MM.1S (cell line): Measurements from ENCODE around the gene CDRT4.

Experiments used
- DNase-seq: peaks from one replicate; pipeline ENCODE4 v3.0.0-alpha.2; 2015
- H2AFZ ChIP-seq: fragments of 300-600 bp; sonication (generic); 2 replicates; pipeline ENCODE4 v1.6.0; 2016; ENCODE audit warnings: antibody characterized with exemption, low read length
- H3F3A ChIP-seq: fragments of 300-600 bp; sonication (generic); 2 replicates; pipeline ENCODE4 v1.6.1; 2016; ENCODE audit warnings: mild to moderate bottlenecking, antibody characterized with exemption, low read length, moderate library complexity, mixed read lengths; ENCODE audit not compliant: insufficient read depth
- H3K27ac ChIP-seq: fragments of 300-600 bp; sonication (generic); 2 replicates; pipeline ENCODE4 v1.5.1; 2016; ENCODE audit warnings: mild to moderate bottlenecking, low read length
- H3K27me3 ChIP-seq: fragments of 300-600 bp; sonication (generic); replicated peaks from 2 replicates; pipeline ENCODE4 v1.6.0; 2016; ENCODE audit warnings: low read length; ENCODE audit not compliant: insufficient read depth
- H3K36me3 ChIP-seq: fragments of 300-600 bp; sonication (generic); replicated peaks from 2 replicates; pipeline ENCODE4 v1.6.1; 2016; ENCODE audit warnings: mild to moderate bottlenecking, low read length, mixed read lengths; ENCODE audit not compliant: insufficient read depth
- H3K4me1 ChIP-seq: fragments of 300-600 bp; sonication (generic); 2 replicates; pipeline ENCODE4 v1.6.1; 2016; ENCODE audit warnings: low read length, mixed read lengths
- H3K4me2 ChIP-seq: fragments of 300-600 bp; sonication (generic); 2 replicates; pipeline ENCODE4 v1.6.0; 2016; ENCODE audit warnings: low read depth, low read length
- H3K4me3 ChIP-seq: fragments of 300-600 bp; sonication (generic); 2 replicates; pipeline ENCODE4 v1.5.1; 2016; ENCODE audit warnings: low read length, mixed read lengths
- H3K79me2 ChIP-seq: fragments of 300-600 bp; sonication (generic); 2 replicates; pipeline ENCODE4 v1.6.1; 2016; ENCODE audit warnings: mixed run types, low read length, mixed read lengths
- H3K9ac ChIP-seq: fragments of 300-600 bp; sonication (generic); 2 replicates; pipeline ENCODE4 v1.6.1; 2016; ENCODE audit warnings: low read length, mixed read lengths
- H3K9me2 ChIP-seq: fragments of 300-600 bp; sonication (generic); replicated peaks from 2 replicates; pipeline ENCODE4 v1.6.1; 2016; ENCODE audit warnings: mild to moderate bottlenecking, low read length, mixed read lengths; ENCODE audit not compliant: insufficient read depth
- H3K9me3 ChIP-seq: fragments of 300-600 bp; sonication (generic); replicated peaks from 2 replicates; pipeline ENCODE4 v1.6.1; 2016; ENCODE audit warnings: mild to moderate bottlenecking, low read length, mixed read lengths; ENCODE audit not compliant: insufficient read depth
- H4K20me1 ChIP-seq: fragments of 300-600 bp; sonication (generic); 2 replicates; pipeline ENCODE4 v1.6.1; 2016; ENCODE audit warnings: mild to moderate bottlenecking, low read length, moderate library complexity, mixed read lengths; ENCODE audit not compliant: insufficient read depth
- EZH2 ChIP-seq: fragments of 300-600 bp; sonication (generic); optimal IDR thresholded peaks from 2 replicates; pipeline ENCODE3; 2017; ENCODE audit warnings: low read depth, mild to moderate bottlenecking, antibody characterized with exemption, low read length, mixed read lengths
- EZH2phosphoT487 ChIP-seq: fragments of 300-600 bp; sonication (generic); IDR thresholded peaks from 2 replicates; pipeline ENCODE4 v1.6.1; 2018; ENCODE audit warnings: antibody characterized with exemption, low read length
- TF ChIP-seq, protein P1 (sequence below): fragments of 300-600 bp; sonication (generic); IDR thresholded peaks from 2 replicates; pipeline ENCODE4 v1.5.1; 2016; ENCODE audit warnings: antibody characterized with exemption, low read length, mixed read lengths

CDRT4 gene

GRCh38 chr17:15409721-15410250 lies 57.6 kb downstream of the CDRT4 start:
- no peak overlapping the region for H3K27ac ChIP-seq
- H3K9ac ChIP-seq: no peak overlapping the region
- DNase-seq: no peak
- TF ChIP-seq EZH2phosphoT487 (no peak), EZH2 (no peak)
- TF ChIP-seq, protein P1, sequence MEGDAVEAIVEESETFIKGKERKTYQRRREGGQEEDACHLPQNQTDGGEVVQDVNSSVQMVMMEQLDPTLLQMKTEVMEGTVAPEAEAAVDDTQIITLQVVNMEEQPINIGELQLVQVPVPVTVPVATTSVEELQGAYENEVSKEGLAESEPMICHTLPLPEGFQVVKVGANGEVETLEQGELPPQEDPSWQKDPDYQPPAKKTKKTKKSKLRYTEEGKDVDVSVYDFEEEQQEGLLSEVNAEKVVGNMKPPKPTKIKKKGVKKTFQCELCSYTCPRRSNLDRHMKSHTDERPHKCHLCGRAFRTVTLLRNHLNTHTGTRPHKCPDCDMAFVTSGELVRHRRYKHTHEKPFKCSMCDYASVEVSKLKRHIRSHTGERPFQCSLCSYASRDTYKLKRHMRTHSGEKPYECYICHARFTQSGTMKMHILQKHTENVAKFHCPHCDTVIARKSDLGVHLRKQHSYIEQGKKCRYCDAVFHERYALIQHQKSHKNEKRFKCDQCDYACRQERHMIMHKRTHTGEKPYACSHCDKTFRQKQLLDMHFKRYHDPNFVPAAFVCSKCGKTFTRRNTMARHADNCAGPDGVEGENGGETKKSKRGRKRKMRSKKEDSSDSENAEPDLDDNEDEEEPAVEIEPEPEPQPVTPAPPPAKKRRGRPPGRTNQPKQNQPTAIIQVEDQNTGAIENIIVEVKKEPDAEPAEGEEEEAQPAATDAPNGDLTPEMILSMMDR: no peak
- H3K79me2 ChIP-seq: no peaks in the 10 kb centered on the region
- no peaks in the 10 kb centered on the region for H3K9me2 ChIP-seq
- no peaks in the 10 kb centered on the region for H3F3A ChIP-seq
- no peak overlapping the region for H3K4me2 ChIP-seq
- no peaks in the 10 kb centered on the region for H3K9me3 ChIP-seq
- no peak overlapping the region for H2AFZ ChIP-seq
- H3K4me1 ChIP-seq: no peaks in the 10 kb centered on the region
- H3K27me3 ChIP-seq: no peaks in the 10 kb centered on the region
- H3K4me3 ChIP-seq: no peak overlapping the region
- H4K20me1 ChIP-seq: no peaks in the 10 kb centered on the region
- no peaks in the 10 kb centered on the region for H3K36me3 ChIP-seq

DNA sequence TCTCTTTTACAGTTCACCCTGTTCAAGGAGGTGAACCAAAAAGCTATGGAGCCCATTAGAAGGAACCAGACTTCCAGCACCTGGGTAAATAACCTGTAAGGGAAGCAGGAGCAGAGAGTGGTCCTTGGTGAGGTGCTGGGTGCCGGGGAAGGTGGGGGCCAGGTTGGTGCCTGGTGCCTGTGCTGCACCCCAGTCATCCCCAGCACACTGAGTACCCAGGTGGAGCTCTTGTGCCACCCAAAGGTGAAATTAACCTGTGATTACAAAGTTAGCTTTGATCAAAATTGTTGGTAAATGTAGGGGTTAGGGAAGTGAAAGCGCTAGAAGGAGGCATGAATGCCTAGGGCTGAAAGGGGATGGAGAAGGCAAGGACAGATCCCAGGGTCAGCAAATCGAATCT lies 58.6 kb downstream of the CDRT4 start:
- H3K36me3 ChIP-seq: no peaks in the 10 kb centered on the region
- H3K27me3 ChIP-seq: no peaks in the 10 kb centered on the region
- H3K9me3 ChIP-seq: no peaks in the 10 kb centered on the region
- H3K27ac ChIP-seq: no peak overlapping the region
- H3F3A ChIP-seq: no peaks in the 10 kb centered on the region
- no peak overlapping the region for H3K4me2 ChIP-seq
- H3K9me2 ChIP-seq: no peaks in the 10 kb centered on the region
- no peak overlapping the region for H2AFZ ChIP-seq
- no peak for DNase-seq
- no peaks in the 10 kb centered on the region for H3K4me1 ChIP-seq
- no peaks in the 10 kb centered on the region for H4K20me1 ChIP-seq
- TF ChIP-seq, protein P1: no peak
- TF ChIP-seq EZH2phosphoT487: no peak
- TF ChIP-seq EZH2: no peak
- no peak overlapping the region for H3K9ac ChIP-seq
- H3K4me3 ChIP-seq: no peak overlapping the region
- no peaks in the 10 kb centered on the region for H3K79me2 ChIP-seq

GRCh38 chr17:15406081-15406480 lies 61.3 kb downstream of the CDRT4 start:
- Histone ChIP-seq H3K4me2 (no peak overlapping the region), H3K4me3 (no peak overlapping the region), H3K36me3 (no peaks in the 10 kb centered on the region), H2AFZ (no peak overlapping the region), H3K27me3 (no peaks in the 10 kb centered on the region), H3K27ac (no peak overlapping the region), H4K20me1 (no peaks in the 10 kb centered on the region), H3K9ac (no peak overlapping the region), H3K79me2 (no peaks in the 10 kb centered on the region), H3F3A (no peaks in the 10 kb centered on the region), H3K4me1 (no peaks in the 10 kb centered on the region), H3K9me2 (no peaks in the 10 kb centered on the region), H3K9me3 (no peaks in the 10 kb centered on the region)
- DNase-seq: no peak
- TF ChIP-seq EZH2phosphoT487: no peak
- TF ChIP-seq, protein P1: no peak
- TF ChIP-seq EZH2: no peak
